Astrocyte (in vitro differentiated cells and primary cell): Measurements from ENCODE around the gene FIZ1.

Experiments
- EZH2 ChIP-seq: IDR thresholded peaks from 2 replicates; pipeline ENCODE4 v1.6.1; 2012; ENCODE audit warnings: mild to moderate bottlenecking, low read length, inconsistent platforms; ENCODE audit not compliant: insufficient read depth
- TF ChIP-seq, protein P1 (sequence below): IDR thresholded peaks from 2 replicates; pipeline ENCODE4 v1.5.1; 2011; ENCODE audit warnings: low read depth, mild to moderate bottlenecking, inconsistent platforms, low read length, moderate library complexity; ENCODE audit not compliant: insufficient read depth

- TF ChIP-seq, protein P1, sequence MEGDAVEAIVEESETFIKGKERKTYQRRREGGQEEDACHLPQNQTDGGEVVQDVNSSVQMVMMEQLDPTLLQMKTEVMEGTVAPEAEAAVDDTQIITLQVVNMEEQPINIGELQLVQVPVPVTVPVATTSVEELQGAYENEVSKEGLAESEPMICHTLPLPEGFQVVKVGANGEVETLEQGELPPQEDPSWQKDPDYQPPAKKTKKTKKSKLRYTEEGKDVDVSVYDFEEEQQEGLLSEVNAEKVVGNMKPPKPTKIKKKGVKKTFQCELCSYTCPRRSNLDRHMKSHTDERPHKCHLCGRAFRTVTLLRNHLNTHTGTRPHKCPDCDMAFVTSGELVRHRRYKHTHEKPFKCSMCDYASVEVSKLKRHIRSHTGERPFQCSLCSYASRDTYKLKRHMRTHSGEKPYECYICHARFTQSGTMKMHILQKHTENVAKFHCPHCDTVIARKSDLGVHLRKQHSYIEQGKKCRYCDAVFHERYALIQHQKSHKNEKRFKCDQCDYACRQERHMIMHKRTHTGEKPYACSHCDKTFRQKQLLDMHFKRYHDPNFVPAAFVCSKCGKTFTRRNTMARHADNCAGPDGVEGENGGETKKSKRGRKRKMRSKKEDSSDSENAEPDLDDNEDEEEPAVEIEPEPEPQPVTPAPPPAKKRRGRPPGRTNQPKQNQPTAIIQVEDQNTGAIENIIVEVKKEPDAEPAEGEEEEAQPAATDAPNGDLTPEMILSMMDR: no peak
- TF ChIP-seq EZH2: no peak
Measured at GRCh38 chr19:55550321-55550650, 49.0 kb downstream of the FIZ1 start.
